K562 (cell line): Measurements from ENCODE around the gene ADCY4. TPM values are rescaled to one million over a fixed set of nuclear protein-coding genes. Genes with fewer than 3 reads are reported as not detected.
A peak's percentile ranks its signal among the peaks of the same experiment; 100 is the strongest.

Source experiments
- ATAC-seq: fragments of 200-7000 bp; cut with Tn5 transposase; 3 replicates; pipeline ENCODE4 v1.9.1; 2020; ENCODE audit warnings: moderate library complexity
- BruUV-seq: library from RNA; stranded (reverse); fragments of 400-500 nt; replicated peaks from 2 replicates; lab custom pipeline; 2021; lab: Mats Ljungman, UMichigan
- CTCF ChIA-PET: fragments of 300-600 bp; formaldehyde crosslinking; extraction: SDS; loops from one replicate; lab custom pipeline; 2021; ENCODE audit warnings: low intra/inter-chr PET ratio; lab: Yijun Ruan, JAX
- POLR2A ChIA-PET: fragments of 300-600, 350-650 bp; sonication (Branson Sonifier 250); formaldehyde crosslinking; extraction: SDS; loops from one replicate; lab custom pipeline; 2021; ENCODE audit warnings: antibody characterized with exemption, inconsistent platforms; lab: Yijun Ruan, JAX
- DNase-seq, 4 experiments: peaks; one replicate each; pipeline versions ENCODE4 v3.0.0 to v3.0.0-alpha.2; 2011 to 2018; ENCODE audit warnings: low spot score in 3 of 4, mixed read lengths in 3 of 4; ENCODE audit errors: extremely low read depth in 1 of 4
- FAIRE-seq: peaks from 2 replicates; lab custom pipeline; 2011; peaks lifted over from hg19 to GRCh38; lab: Jason Lieb, UNC
- H2AFZ ChIP-seq: 2 replicates; pipeline ENCODE4 v1.6.0; 2011; ENCODE audit warnings: low read depth, low read length, control low read depth, inconsistent platforms
- H3K27ac ChIP-seq: fragments of 200-600 bp; 3 replicates; pipeline ENCODE4 v1.8.0; 2011; ENCODE audit warnings: low read depth, mild to moderate bottlenecking, control low read depth, inconsistent platforms, low read length, moderate library complexity, mixed read lengths; ENCODE audit errors: extremely low read depth
- H3K27me3 ChIP-seq, 2 experiments: fragments of 300-600 bp in 1 of 2; 2 replicates in 1 of 2; 3 replicates in 1 of 2; pipeline versions ENCODE4 v1.6.0 to v1.8.0; 2011; ENCODE audit warnings: inconsistent platforms in 2 of 2, low read length in 2 of 2, mild to moderate bottlenecking in 1 of 2, mixed read lengths in 1 of 2, moderate library complexity in 1 of 2; ENCODE audit not compliant: control insufficient read depth in 2 of 2, insufficient read depth in 2 of 2
- H3K36me3 ChIP-seq: fragments of 300-600 bp; 3 replicates; pipeline ENCODE4 v1.8.0; 2011; ENCODE audit warnings: mild to moderate bottlenecking, low read length, inconsistent platforms; ENCODE audit not compliant: control insufficient read depth, insufficient read depth
- H3K4me1 ChIP-seq, 2 experiments: fragments of 200-600 bp in 1 of 2; replicated peaks in 1 of 2; 2 replicates in 1 of 2; 3 replicates in 1 of 2; pipeline versions ENCODE4 v1.5.1 to v1.8.0; 2011; ENCODE audit warnings: inconsistent platforms in 2 of 2, low read length in 2 of 2, mild to moderate bottlenecking in 1 of 2, mixed read lengths in 1 of 2, moderate library complexity in 1 of 2; ENCODE audit not compliant: control insufficient read depth in 2 of 2, insufficient read depth in 2 of 2
- H3K4me2 ChIP-seq: 2 replicates; pipeline ENCODE4 v1.6.1; 2011; ENCODE audit warnings: low read length, control low read depth, inconsistent platforms, mixed read lengths; ENCODE audit not compliant: insufficient read depth
- H3K4me3 ChIP-seq: fragments of 200-600 bp; sonication (generic), shearing (Covaris generic); 2 replicates; pipeline ENCODE4 v1.5.1; 2016; ENCODE audit warnings: control low read depth, inconsistent platforms
- H3K79me2 ChIP-seq: fragments of 200-600 bp; 3 replicates; pipeline ENCODE4 v1.8.0; 2011; ENCODE audit warnings: low read length, inconsistent platforms; ENCODE audit not compliant: control insufficient read depth, insufficient read depth
- H3K9ac ChIP-seq, 2 experiments: 2 replicates each; pipeline versions ENCODE4 v1.6.0 to v1.6.1; 2011; ENCODE audit warnings: low read depth in 2 of 2, low read length in 2 of 2, control low read depth in 1 of 2, inconsistent platforms in 1 of 2, mild to moderate bottlenecking in 1 of 2, mixed read lengths in 1 of 2; ENCODE audit not compliant: insufficient read depth in 1 of 2
- H3K9me1 ChIP-seq: one replicate; pipeline ENCODE4 v1.6.0; 2011; ENCODE audit warnings: inconsistent platforms, mild to moderate bottlenecking, low read length, moderate library complexity; ENCODE audit not compliant: control insufficient read depth, insufficient read depth
- H3K9me3 ChIP-seq: replicated peaks from 2 replicates; pipeline ENCODE4 v1.5.1; 2011; ENCODE audit warnings: low read depth, low read length, inconsistent platforms; ENCODE audit not compliant: control insufficient read depth, insufficient read depth
- H4K20me1 ChIP-seq: replicated peaks from 2 replicates; pipeline ENCODE4 v1.6.1; 2011; ENCODE audit warnings: low read length, inconsistent platforms, mixed read lengths; ENCODE audit not compliant: control insufficient read depth, insufficient read depth
- BCOR ChIP-seq: fragments of 450-650 bp; IDR thresholded peaks from 2 replicates; pipeline ENCODE4 v1.6.1; 2016
- CEBPB ChIP-seq: fragments of 450-650 bp; IDR thresholded peaks from 2 replicates; pipeline ENCODE4 v1.6.1; 2016; ENCODE audit warnings: missing genetic modification characterization, missing compliant biosample characterization
- KDM5B ChIP-seq: fragments of 200-600 bp; sonication (generic); IDR thresholded peaks from 2 replicates; pipeline ENCODE4 v1.6.1; 2012; ENCODE audit warnings: low read depth, mild to moderate bottlenecking, moderate library complexity, low read length, control low read depth, inconsistent platforms; ENCODE audit not compliant: insufficient replicate concordance
- NFYB ChIP-seq: IDR thresholded peaks from 2 replicates; pipeline ENCODE4 v1.6.1; 2011; ENCODE audit warnings: mild to moderate bottlenecking, moderate library complexity; ENCODE audit not compliant: insufficient read length; ENCODE audit errors: extremely low read depth
- RBFOX2 ChIP-seq: fragments of 200-400 bp; formaldehyde crosslinking; IDR thresholded peaks from 2 replicates; pipeline ENCODE4 v1.6.1; 2017; ENCODE audit warnings: low read depth, mild to moderate bottlenecking, low read length, moderate library complexity
- TCF3 ChIP-seq: sonication (generic); formaldehyde crosslinking; IDR thresholded peaks from 2 replicates; pipeline ENCODE4 v1.4.0; 2020; ENCODE audit warnings: mild to moderate bottlenecking, missing genetic modification reagents
- ZNF77 ChIP-seq: fragments of 250-450 bp; sonication (Bioruptor Pico); IDR thresholded peaks from 2 replicates; pipeline ENCODE4 v1.5.0; 2020
- WGBS: fragments of 100-300 bp; shearing (Covaris generic); methylation state at CpG from one replicate; pipeline ENCODE4 v1.1.6; 2016; ENCODE audit warnings: low coverage, mixed read lengths; ENCODE audit not compliant: insufficient coverage; ENCODE audit errors: missing lambda C conversion rate; 5-methylcytosine and 5-hydroxymethylcytosine counted together
- in situ Hi-C: fragments of 300-500 bp; cut with MboI; formaldehyde crosslinking; loops from 4 replicates; pipeline ENCODE4 v1.15.0; 2018; ENCODE audit warnings: inconsistent platforms, mixed read lengths
- intact Hi-C: fragments of 100-400 bp; cut with micrococcal nuclease; formaldehyde crosslinking; loops from 2 replicates; pipeline ENCODE4 v1.14.2; 2022
- polyA plus RNA-seq, 8 experiments: library from polyadenylated mRNA; depleted of rRNA in 4 of 8; stranded (reverse) in 5 of 8; unstranded in 3 of 8; fragments of >200 nt; fragmentation: Nextera tagmentation in 2 of 8; fragmentation: Illumina TruSeq in 1 of 8; extraction: Ambion mirVana in 2 of 8; extraction: Trizol in 1 of 8; gene quantifications; 2 replicates each; pipeline versions ENCODE4 v1.2.1 to v1.2.3, GENCODE V29; 2011 to 2014; ENCODE audit warnings: inconsistent platforms in 1 of 8, missing spikeins in 1 of 8
- total RNA-seq, 7 experiments: library from RNA; depleted of rRNA in 6 of 7; stranded (reverse); fragments of >200 nt in 6 of 7; fragmentation: Illumina TruSeq in 2 of 7; extraction: Trizol in 2 of 7; gene quantifications; 2 replicates each; pipeline versions ENCODE4 v1.2.1 to v1.2.3, GENCODE V29; 2011 to 2021; ENCODE audit warnings: low replicate concordance in 1 of 7

Gene ADCY4
- total and polyA plus RNA-seq, 9 of the 15 experiments (the other 6 are each of a cell fraction or from before 2014, with no cell fraction given): 0.04 to 0.31 (median 0.15) TPM; not detected in 2

DNA sequence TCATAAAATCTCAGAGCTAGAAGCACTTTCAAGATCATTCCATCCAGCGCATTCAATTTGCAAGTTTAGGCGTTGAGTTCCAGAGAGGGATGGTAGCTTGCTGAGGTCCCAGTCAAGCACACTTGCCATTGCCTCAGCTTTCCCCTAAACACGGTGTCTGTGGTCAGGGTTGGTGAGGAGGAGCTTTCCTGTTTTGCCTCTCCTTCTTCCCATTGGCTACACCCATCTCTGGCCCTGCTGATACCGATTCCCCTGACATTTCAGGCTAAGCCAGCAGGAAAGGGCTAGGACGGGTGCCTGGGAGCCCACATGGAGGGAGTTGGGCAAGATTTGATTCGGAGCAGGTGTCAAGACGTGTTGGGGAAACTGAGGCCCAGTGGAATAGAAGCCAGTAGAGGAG lies 42.3 kb upstream of the ADCY4 start:
- ChIA-PET POLR2A (interaction anchor here (0.5 to 0.8 kb wide), 3 partner anchors 12 to 74 kb away, joined by 3 to 4 read pairs (median 4); no protein-coding TSS in a partner anchor), CTCF (no interaction called here)
- TF ChIP-seq ZNF77 (CRISPR knock-in tag): no peak
- TF ChIP-seq BCOR: 0 out of 2 replicates have a peak, but pooled peaks have one; percentile 23
- 0 out of 2 replicates have a peak, but pooled peaks have one; percentile 4 for TF ChIP-seq RBFOX2
- TF ChIP-seq TCF3 (CRISPR knock-in tag): peak; percentile 44; the same call in 1 of the 2 replicates
- peak; percentile 26; the same call in 1 of the 2 replicates for TF ChIP-seq CEBPB (tag)
- TF ChIP-seq NFYB: peak; percentile 34
- no peak for TF ChIP-seq KDM5B
- FAIRE-seq (peak; percentile 61), ATAC-seq (peak; percentile 33), DNase-seq (peak; percentile 55 to 70 (median 65))
- no peaks in the 10 kb centered on the region for H3K27me3 ChIP-seq
- H3K4me1 ChIP-seq: peaks cover 23 to 24% of the 10 kb centered on the region in 2 experiments
- no TSS peak for BruUV-seq
- H2AFZ ChIP-seq: peak overlapping the region; percentile 74; the same call in 1 of the 2 replicates
- H3K36me3 ChIP-seq: no peaks in the 10 kb centered on the region
- in situ Hi-C loops (no loop called here), intact Hi-C loops (no loop called here)
- H3K79me2 ChIP-seq: no peaks in the 10 kb centered on the region
- no peaks in the 10 kb centered on the region for H3K9me3 ChIP-seq
- no peak overlapping the region; a peak in 1 of 4 replicates for H3K9ac ChIP-seq
- WGBS: 23% methylated on average over 7 of the region's 7 CpGs
- H4K20me1 ChIP-seq: no peaks in the 10 kb centered on the region
- no peaks in the 10 kb centered on the region for H3K9me1 ChIP-seq
- H3K4me3 ChIP-seq: no peak overlapping the region
- peak overlapping the region; percentile 58 for H3K4me2 ChIP-seq
- no peak overlapping the region; the same call in 2 of the 3 replicates for H3K27ac ChIP-seq
